Measurements from ENCODE around the gene SRSF3. TPM values are rescaled to one million over a fixed set of nuclear protein-coding genes. Genes with fewer than 3 reads are reported as not detected.

SRSF3 gene
- total RNA-seq, 1 experiment from 2014 or later, result 954 TPM

GRCh38 chr6:36599791-36600209 is 5.6 kb downstream of the SRSF3 start:
- no peak overlapping the region for H3K4ac ChIP-seq (ENCODE audit: low read depth, low read length)
- no peak overlapping the region for H3K56ac ChIP-seq (ENCODE audit: insufficient read length, low read depth, low read length)
- H2BK120ac ChIP-seq (ENCODE audit: low read depth, low read length, poor library complexity, severe bottlenecking), result no peak overlapping the region
- H3K79me1 ChIP-seq (ENCODE audit: insufficient read depth, low read depth, low read length, poor library complexity, severe bottlenecking), result no peaks in the 10 kb centered on the region
- no peak overlapping the region for H3K23ac ChIP-seq (ENCODE audit: insufficient read length, low read depth, low read length)
- Mint-ChIP-seq H3K27ac (peak overlapping the region in 2 of 3 experiments; percentile 74 to 76; a peak in 4 of 7 replicates), H3K4me1 (peaks cover 44 to 46% of the 10 kb centered on the region in 2 experiments), H3K4me3 (peak overlapping the region; percentile 34 to 57; a peak in 4 of 5 replicates), H3K9me3 (peaks cover 8 to 9% of the 10 kb centered on the region in 2 experiments; a peak in 3 of 5 replicates), H3K36me3 (ENCODE audit: insufficient read depth in 1 of 3, low read depth in 3 of 3) (peaks cover 92 to 100% (median 100%) of the 10 kb centered on the region in 3 experiments), H3K27me3 (ENCODE audit: low read depth) (no peaks in the 10 kb centered on the region)
- H4K5ac ChIP-seq (ENCODE audit: insufficient read length, low read depth, low read length), result no peak overlapping the region
- H4K8ac ChIP-seq (replicated peaks; ENCODE audit: insufficient read length, low read depth, low read length), result no peak overlapping the region
- no peaks in the 10 kb centered on the region for H3K27me3 ChIP-seq (ENCODE audit: insufficient read depth, low read length)
- no peak for TF ChIP-seq CTCF (conservative IDR thresholded peaks at IDR 0.05)
- H3K18ac ChIP-seq (ENCODE audit: insufficient read length, low read depth, low read length), result no peak overlapping the region
- peaks cover 2% of the 10 kb centered on the region; the same call in 1 of the 2 replicates for H3K4me1 ChIP-seq (ENCODE audit: insufficient read depth, low read length)
- H4K20me1 ChIP-seq (ENCODE audit: control insufficient read depth, insufficient read depth, insufficient read length), result no peaks in the 10 kb centered on the region
- H3K9me3 ChIP-seq (ENCODE audit: control insufficient read depth, low read depth, low read length), result no peaks in the 10 kb centered on the region
- DNase-seq, result peak; percentile 79
- no peak overlapping the region for H2BK15ac ChIP-seq (ENCODE audit: low read depth, low read length)
- H3K79me2 ChIP-seq (ENCODE audit: insufficient read depth, low read length), result peaks cover 62% of the 10 kb centered on the region
- no peak overlapping the region for H2AFZ ChIP-seq (ENCODE audit: low read length)
- H3K4me2 ChIP-seq (ENCODE audit: insufficient read depth, insufficient read length, low read length), result no peak overlapping the region
- no CpG with 5 or more reads among the region's 14 CpGs for WGBS (ENCODE audit: extremely low coverage, insufficient read length, low lambda C conversion rate)
- no peak overlapping the region for H4K91ac ChIP-seq (ENCODE audit: insufficient read length, low read depth, low read length)
- H3T11ph ChIP-seq (ENCODE audit: low read length), result no peak overlapping the region
- no peak overlapping the region for H2BK12ac ChIP-seq (ENCODE audit: insufficient read length, low read depth, low read length)
- no peak overlapping the region for H3K27ac ChIP-seq (ENCODE audit: insufficient read length, low read depth, low read length)
- H2BK20ac ChIP-seq (ENCODE audit: low read depth, low read length, poor library complexity, severe bottlenecking), result no peak overlapping the region
- H3K14ac ChIP-seq (ENCODE audit: insufficient read depth, low read length), result no peak overlapping the region
- H2BK5ac ChIP-seq (ENCODE audit: insufficient read length, low read length), result no peak overlapping the region
- H3K23me2 ChIP-seq (ENCODE audit: insufficient read length, low read depth, low read length, poor library complexity, severe bottlenecking), result peaks cover 5% of the 10 kb centered on the region
- no peak overlapping the region for H3K9ac ChIP-seq (ENCODE audit: extremely low read depth, insufficient read length, low read length)
- no peak overlapping the region for H2AK5ac ChIP-seq (ENCODE audit: insufficient read length, low read length)
